Activated gamma-delta T cell treated with Interleukin-2 at 50 U/mL for 16 hours (primary cell): ENCODE data around the gene C5orf63.
"Not testable (repeated sequence)": the region's sequence is repeated elsewhere in the genome, so short reads cannot be mapped to it uniquely, and the experiment has no call there.

Experiments used
- DNase-seq: peaks from one replicate; pipeline ENCODE4 v3.0.0-alpha.2; 2020

C5orf63 gene

DNA sequence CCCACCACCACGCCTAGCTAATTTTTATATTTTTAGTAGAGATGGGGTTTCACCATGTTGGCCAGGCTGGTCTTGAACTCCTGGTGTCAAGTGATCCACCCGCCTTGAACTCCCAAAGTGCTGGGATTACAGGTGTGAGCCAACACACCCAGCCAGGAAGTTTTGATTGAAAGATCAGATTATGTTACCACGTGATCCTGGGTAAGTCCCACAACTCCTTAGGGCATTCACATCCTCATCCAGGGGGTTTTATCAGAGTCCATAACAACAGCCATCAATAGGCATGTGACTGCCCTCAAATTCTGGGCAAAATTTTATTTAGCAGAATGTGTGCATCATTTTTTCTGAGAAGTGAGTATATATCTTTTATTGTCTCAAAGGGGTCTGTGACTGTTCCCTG, 68.0 kb downstream of the C5orf63 start:
- not testable (repeated sequence) for DNase-seq

DNA sequence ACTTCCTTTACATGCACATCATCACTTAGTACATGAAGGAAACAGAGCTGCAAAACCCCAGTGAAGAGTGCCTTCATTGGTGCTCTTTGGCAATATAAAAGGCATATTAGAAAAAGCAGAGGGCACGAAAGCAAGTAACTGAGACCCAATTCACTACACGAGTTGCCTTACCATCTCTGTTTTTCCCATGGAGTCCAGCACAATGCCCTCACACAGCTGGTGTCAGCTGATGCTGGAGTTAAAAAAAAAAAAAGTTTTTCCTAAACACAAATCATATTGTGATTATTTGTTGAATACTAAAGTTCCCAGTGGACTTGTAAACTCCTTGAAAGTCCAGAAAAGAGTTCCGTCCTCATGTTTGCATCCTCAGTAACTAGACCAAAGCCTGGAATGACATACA, 68.6 kb downstream of the C5orf63 start:
- DNase-seq: no peak

GRCh38 chr5:127003798-127004495, 69.4 kb downstream of the C5orf63 start:
- no peak for DNase-seq

- DNase-seq: no peak
These were observed 70.9 kb downstream of the C5orf63 start for GRCh38 chr5:127002390-127002789.

DNA sequence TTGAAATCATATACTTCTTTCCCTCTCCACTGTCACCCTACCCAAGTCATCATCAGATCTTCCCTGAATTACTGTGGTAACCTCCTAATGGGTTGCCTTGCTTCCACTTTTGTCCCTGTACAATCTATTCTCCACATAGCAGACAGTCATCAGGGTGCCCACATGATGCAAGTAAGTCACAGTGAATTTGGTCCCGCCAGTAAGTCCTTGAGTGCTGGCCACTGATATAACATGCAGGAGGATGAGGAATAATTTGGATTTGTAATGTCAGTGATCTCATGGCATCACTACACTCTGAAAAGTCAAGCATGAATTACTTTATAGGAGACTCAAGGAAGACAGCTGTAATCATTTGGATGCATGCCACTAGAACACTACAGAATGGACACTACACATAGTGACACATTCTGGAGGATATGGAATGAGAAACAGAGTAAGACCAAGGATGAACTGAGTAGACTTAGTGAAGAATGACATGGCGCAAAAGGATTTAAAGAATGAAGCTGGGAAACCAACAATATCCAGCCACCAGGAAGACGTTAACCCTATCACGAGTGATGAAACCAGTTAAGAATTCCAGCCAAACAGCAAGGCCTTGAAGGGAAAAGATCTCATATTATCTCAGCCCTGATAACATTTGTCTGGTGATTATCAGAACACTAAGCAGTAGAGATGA, 71.5 kb downstream of the C5orf63 start:
- DNase-seq: no peak
